Upper lobe of left lung (tissue), 6 donors: ENCODE data around the gene ZNF438. TPM values are rescaled to one million over a fixed set of nuclear protein-coding genes. Genes with fewer than 3 reads are reported as not detected.

Experiments used
- ATAC-seq, 2 donors: fragments of 200-7000 bp; cut with Tn5 transposase; one replicate each; pipeline ENCODE4 v1.9.1; 2022; ENCODE audit warnings: mild to moderate bottlenecking in 2 of 2, moderate library complexity in 2 of 2; ENCODE audit not compliant: low FRiP score in 2 of 2
- DNase-seq, 2 donors: peaks; one replicate each; pipeline ENCODE4 v3.0.0-alpha.2; 2019 to 2020
- H3K27ac ChIP-seq, 4 donors: fragments of 200-600 bp; sonication (generic); one replicate each; pipeline ENCODE4 v1.5.1; 2016 to 2019
- H3K27me3 ChIP-seq, 4 donors: fragments of 200-600 bp; sonication (generic); one replicate each; pipeline ENCODE4 v1.5.1; 2017 to 2019
- H3K36me3 ChIP-seq, 4 donors: fragments of 200-600 bp; sonication (generic); one replicate each; pipeline ENCODE4 v1.5.1; 2016 to 2019
- H3K4me1 ChIP-seq, 4 donors: fragments of 200-600 bp; sonication (generic); one replicate each; pipeline ENCODE4 v1.5.1; 2018 to 2019
- H3K4me3 ChIP-seq, 4 donors: fragments of 200-600 bp; sonication (generic); one replicate each; pipeline ENCODE4 v1.5.1; 2017 to 2019; ENCODE audit warnings: mild to moderate bottlenecking in 2 of 4, moderate library complexity in 1 of 4
- H3K9me3 ChIP-seq, 4 donors: fragments of 200-600 bp; sonication (generic); one replicate each; pipeline ENCODE4 v1.5.1; 2018 to 2019
- EP300 ChIP-seq, 4 donors: sonication (generic); formaldehyde crosslinking; IDR thresholded peaks; one replicate each; pipeline ENCODE4 v1.5.1; 2017; ENCODE audit warnings: antibody characterized with exemption in 4 of 4, control low read depth in 2 of 4
- POLR2A ChIP-seq, 4 donors: fragments of 450-650 bp; IDR thresholded peaks; one replicate each; pipeline ENCODE4 v1.5.1; 2016 to 2017; ENCODE audit warnings: antibody characterized with exemption in 4 of 4, mild to moderate bottlenecking in 2 of 4
- POLR2AphosphoS5 ChIP-seq, 2 donors: sonication (generic); formaldehyde crosslinking; IDR thresholded peaks; one replicate each; pipeline ENCODE4 v1.5.1; 2017; ENCODE audit warnings: antibody characterized with exemption in 2 of 2
- WGBS, 2 donors: methylation state at CpG; one replicate each; pipeline ENCODE4 v1.1.5; 2017 to 2018; 5-methylcytosine and 5-hydroxymethylcytosine counted together
- total RNA-seq, 6 donors: library from RNA; depleted of rRNA in 4 of 6; stranded (reverse); fragments of >200 nt in 4 of 6; gene quantifications; one replicate each; pipeline versions ENCODE4 v1.1.0 to v1.2.1, GENCODE V29; 2016 to 2021
- TF ChIP-seq, protein P1 (sequence below), 6 experiments: fragments of 450-650 bp in 4 of 6; fragments of 200-600 bp in 2 of 6; sonication (generic) in 2 of 6; IDR thresholded peaks; one replicate each; pipeline ENCODE4 v1.5.1; 2016 to 2019; ENCODE audit warnings: antibody characterized with exemption in 6 of 6
- donor health status: DM: no; HTN: no; CAD: no; lungs with moderate emphysema.
- donor health status: DM: no; HTN: yes; CAD: no; lungs with severe emphysema.

Gene ZNF438
- total RNA-seq, 6 donors from 2014 or later: 10.5 to 25.1 (median 13.7) TPM

DNA sequence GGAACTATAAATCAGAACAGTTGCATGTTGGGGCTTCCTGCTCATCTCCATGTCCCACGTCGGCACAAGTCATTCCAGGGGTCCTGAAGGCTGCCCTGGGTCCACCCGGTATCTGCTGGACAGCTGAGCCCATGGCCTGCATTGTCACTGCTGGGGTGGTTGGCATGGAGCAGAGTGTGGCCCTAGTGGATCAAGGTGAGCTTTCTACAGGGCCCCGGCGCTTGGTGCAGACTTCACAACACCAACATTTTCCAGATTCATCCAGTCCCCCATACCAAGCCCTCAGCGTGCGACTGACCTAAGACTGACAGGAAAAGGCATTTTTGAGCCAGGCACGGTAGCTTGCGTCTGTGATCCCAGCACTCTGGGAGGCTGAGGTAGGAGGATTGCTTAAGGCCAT is 226.6 kb downstream of the ZNF438 start:
- Histone ChIP-seq H3K9me3 (no peaks in the 10 kb centered on the region), H3K4me1 (peaks cover 0 to 7% (median 0%) of the 10 kb centered on the region in 4 donors), H3K36me3 (no peaks in the 10 kb centered on the region), H3K27me3 (no peaks in the 10 kb centered on the region), H3K4me3 (no peak overlapping the region), H3K27ac (peak overlapping the region in 2 of 4 donors; percentile 21 to 52)
- WGBS, 2 donors: 85 to 90% methylated on average over 9 of the region's 9 CpGs
- TF ChIP-seq EP300 (IDR thresholded peaks at IDR 0.05) (no peak), POLR2AphosphoS5 (IDR thresholded peaks at IDR 0.05) (no peak), POLR2A (IDR thresholded peaks at IDR 0.05) (no peak)
- TF ChIP-seq, protein P1, sequence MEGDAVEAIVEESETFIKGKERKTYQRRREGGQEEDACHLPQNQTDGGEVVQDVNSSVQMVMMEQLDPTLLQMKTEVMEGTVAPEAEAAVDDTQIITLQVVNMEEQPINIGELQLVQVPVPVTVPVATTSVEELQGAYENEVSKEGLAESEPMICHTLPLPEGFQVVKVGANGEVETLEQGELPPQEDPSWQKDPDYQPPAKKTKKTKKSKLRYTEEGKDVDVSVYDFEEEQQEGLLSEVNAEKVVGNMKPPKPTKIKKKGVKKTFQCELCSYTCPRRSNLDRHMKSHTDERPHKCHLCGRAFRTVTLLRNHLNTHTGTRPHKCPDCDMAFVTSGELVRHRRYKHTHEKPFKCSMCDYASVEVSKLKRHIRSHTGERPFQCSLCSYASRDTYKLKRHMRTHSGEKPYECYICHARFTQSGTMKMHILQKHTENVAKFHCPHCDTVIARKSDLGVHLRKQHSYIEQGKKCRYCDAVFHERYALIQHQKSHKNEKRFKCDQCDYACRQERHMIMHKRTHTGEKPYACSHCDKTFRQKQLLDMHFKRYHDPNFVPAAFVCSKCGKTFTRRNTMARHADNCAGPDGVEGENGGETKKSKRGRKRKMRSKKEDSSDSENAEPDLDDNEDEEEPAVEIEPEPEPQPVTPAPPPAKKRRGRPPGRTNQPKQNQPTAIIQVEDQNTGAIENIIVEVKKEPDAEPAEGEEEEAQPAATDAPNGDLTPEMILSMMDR (IDR thresholded peaks at IDR 0.05): no peak
- ATAC-seq (no peak), DNase-seq (no peak)

DNA sequence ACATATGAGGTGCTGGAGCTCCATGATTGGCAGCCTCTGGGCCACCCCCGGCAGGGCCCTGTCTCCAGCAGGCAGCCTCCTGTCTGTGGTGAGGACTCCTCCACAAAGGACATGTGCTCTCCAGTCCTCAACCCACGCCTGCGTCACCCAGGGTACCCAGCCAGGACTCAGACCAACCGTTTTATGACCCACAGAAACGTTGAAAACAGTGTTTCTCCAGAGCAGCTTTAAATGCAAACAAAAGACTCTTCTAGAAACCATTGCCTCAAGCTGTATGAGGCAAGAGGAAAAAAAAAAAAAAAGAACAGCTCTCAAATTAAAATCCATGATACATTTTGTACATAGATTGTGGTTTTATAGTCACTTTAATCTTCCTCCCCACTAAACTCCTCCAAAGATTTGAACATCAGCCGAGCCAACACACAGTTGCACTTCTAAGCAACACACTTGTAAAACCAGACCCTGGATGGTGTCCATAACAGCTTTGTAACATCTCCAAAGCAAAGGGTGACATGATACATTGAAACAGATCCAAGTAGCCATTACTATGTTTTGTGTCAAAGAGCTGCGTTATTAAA is 227.1 kb downstream of the ZNF438 start:
- DNase-seq (no peak), ATAC-seq (peak; percentile 56 to 78)
- TF ChIP-seq, protein P1 (IDR thresholded peaks at IDR 0.05): no peak
- no peak for TF ChIP-seq POLR2AphosphoS5 (IDR thresholded peaks at IDR 0.05)
- TF ChIP-seq EP300 (IDR thresholded peaks at IDR 0.05): no peak
- H3K36me3 ChIP-seq: no peaks in the 10 kb centered on the region
- H3K4me1 ChIP-seq: peaks cover 0 to 7% (median 0%) of the 10 kb centered on the region in 4 donors
- H3K27me3 ChIP-seq: no peaks in the 10 kb centered on the region
- no peak overlapping the region for H3K4me3 ChIP-seq
- H3K27ac ChIP-seq: peak overlapping the region in 3 of 4 donors; percentile 30 to 58 (median 53)
- no peaks in the 10 kb centered on the region for H3K9me3 ChIP-seq
- 69 to 70% methylated on average over 7 of the region's 7 CpGs for WGBS, 2 donors

DNA sequence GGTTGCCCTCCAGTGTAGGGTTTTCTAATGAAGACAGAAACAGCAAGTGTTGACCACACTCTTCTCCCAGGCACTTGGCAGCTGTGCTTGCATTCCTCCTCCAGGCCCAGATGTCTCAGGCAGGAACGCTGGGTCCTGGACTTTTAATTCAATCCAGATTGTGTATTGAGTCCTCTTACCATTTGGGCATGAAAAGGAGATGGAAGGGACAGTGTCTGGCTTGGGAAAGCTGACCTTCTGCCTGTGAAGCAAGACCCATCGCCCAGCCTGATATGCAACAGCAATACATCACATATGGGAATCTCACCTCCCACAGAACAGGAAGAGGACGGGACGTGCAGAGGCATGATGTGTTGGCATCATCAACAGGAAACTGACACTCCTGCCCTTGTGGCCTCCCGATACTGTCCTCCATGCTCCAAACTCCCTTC is 227.8 kb downstream of the ZNF438 start:
- Histone ChIP-seq H3K4me1 (peaks cover 0 to 7% (median 0%) of the 10 kb centered on the region in 4 donors), H3K27me3 (no peaks in the 10 kb centered on the region), H3K36me3 (no peaks in the 10 kb centered on the region), H3K27ac (peak overlapping the region in 3 of 4 donors; percentile 6 to 67 (median 61)), H3K9me3 (no peaks in the 10 kb centered on the region), H3K4me3 (no peak overlapping the region)
- TF ChIP-seq, protein P1 (IDR thresholded peaks at IDR 0.05): no peak
- no peak for TF ChIP-seq POLR2A (IDR thresholded peaks at IDR 0.05)
- peak in 2 of 4 donors; percentile 53 to 61 for TF ChIP-seq EP300 (IDR thresholded peaks at IDR 0.05)
- peak; percentile 66 to 75 for TF ChIP-seq POLR2AphosphoS5 (IDR thresholded peaks at IDR 0.05)
- ATAC-seq (peak; percentile 23 to 90), DNase-seq (no peak)
- 57 to 63% methylated on average over 5 of the region's 5 CpGs for WGBS, 2 donors

DNA sequence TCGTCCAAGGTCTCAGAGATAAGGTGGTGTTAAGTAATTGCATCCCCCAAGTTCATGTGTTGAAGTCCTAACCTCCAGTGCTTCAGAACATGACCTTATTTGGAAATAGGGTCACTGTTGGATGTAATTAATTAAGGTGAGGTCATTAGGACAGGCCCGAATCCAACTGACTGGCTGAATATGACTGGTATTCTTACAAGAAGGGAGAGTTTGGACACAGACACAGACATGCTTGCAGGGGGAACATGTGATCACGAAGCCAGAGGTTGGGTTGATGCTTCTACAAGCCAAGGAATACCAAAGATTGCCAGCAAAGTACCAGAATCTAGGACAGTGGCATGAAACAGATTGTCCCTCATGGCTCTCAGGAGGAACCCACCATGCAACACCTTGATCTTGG is 228.6 kb downstream of the ZNF438 start:
- WGBS, 2 donors: 76 to 85% methylated on average over 3 of the region's 3 CpGs
- DNase-seq: no peak
- ATAC-seq: peak in 1 of 2 donors; percentile 60
- no peak overlapping the region for H3K4me3 ChIP-seq
- peak overlapping the region in 3 of 4 donors; percentile 6 to 67 (median 61) for H3K27ac ChIP-seq
- no peaks in the 10 kb centered on the region for H3K36me3 ChIP-seq
- no peaks in the 10 kb centered on the region for H3K9me3 ChIP-seq
- peaks cover 0 to 7% (median 0%) of the 10 kb centered on the region in 4 donors for H3K4me1 ChIP-seq
- H3K27me3 ChIP-seq: no peaks in the 10 kb centered on the region
- TF ChIP-seq POLR2AphosphoS5 (IDR thresholded peaks at IDR 0.05) (no peak), EP300 (IDR thresholded peaks at IDR 0.05) (no peak), POLR2A (IDR thresholded peaks at IDR 0.05) (no peak)
- TF ChIP-seq, protein P1 (IDR thresholded peaks at IDR 0.05): no peak

DNA sequence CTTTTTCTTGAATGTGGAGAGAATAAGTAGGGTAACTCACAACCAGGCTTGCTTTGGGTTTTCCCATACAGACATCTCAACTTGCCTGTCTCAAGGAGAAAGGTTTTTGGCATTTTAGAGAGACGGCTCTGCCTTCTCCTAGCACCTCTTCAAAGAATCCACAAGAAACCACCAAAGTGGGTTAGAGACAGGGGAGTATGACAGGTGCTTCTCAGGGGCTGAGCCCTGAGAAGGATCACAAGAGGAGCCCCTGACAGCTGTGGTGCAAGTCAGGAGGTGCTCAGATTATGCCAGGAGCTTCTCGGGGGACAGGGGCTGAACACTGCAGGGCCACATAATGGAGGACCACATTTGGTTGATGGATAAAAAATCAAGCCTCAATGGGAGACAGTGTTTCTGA is 231.3 kb downstream of the ZNF438 start:
- H3K9me3 ChIP-seq: no peaks in the 10 kb centered on the region
- ATAC-seq (no peak), DNase-seq (no peak)
- 77 to 89% methylated on average over 2 of the region's 2 CpGs for WGBS, 2 donors
- peaks cover 0 to 7% (median 0%) of the 10 kb centered on the region in 4 donors for H3K4me1 ChIP-seq
- TF ChIP-seq POLR2A (IDR thresholded peaks at IDR 0.05) (no peak), POLR2AphosphoS5 (IDR thresholded peaks at IDR 0.05) (no peak), EP300 (IDR thresholded peaks at IDR 0.05) (no peak)
- TF ChIP-seq, protein P1 (IDR thresholded peaks at IDR 0.05): no peak
- H3K4me3 ChIP-seq: no peak overlapping the region
- no peaks in the 10 kb centered on the region for H3K27me3 ChIP-seq
- H3K27ac ChIP-seq: no peak overlapping the region
- no peaks in the 10 kb centered on the region for H3K36me3 ChIP-seq
